Esophagus squamous epithelium (tissue), 5 donors: ENCODE results near the gene APBA2. TPM values are rescaled to one million over a fixed set of nuclear protein-coding genes. Genes with fewer than 3 reads are reported as not detected.

Experiments used
- DNase-seq: peaks from one replicate; lab custom pipeline; 2025; lab: John Stamatoyannopoulos, UW
- H3K27ac ChIP-seq, 4 donors: fragments of 200-600 bp; sonication (generic); one replicate each; pipeline ENCODE4 v1.5.1; 2016 to 2019; ENCODE audit warnings: mild to moderate bottlenecking in 1 of 4
- H3K27me3 ChIP-seq, 4 donors: fragments of 200-600 bp; sonication (generic); 1 replicate in 3 of 4; 2 replicates in 1 of 4; pipeline versions ENCODE4 v1.5.1 to v1.6.0; 2017 to 2021; ENCODE audit warnings: antibody characterized with exemption in 1 of 4
- H3K36me3 ChIP-seq, 3 donors: fragments of 200-600 bp; sonication (generic); one replicate each; pipeline ENCODE4 v1.5.1; 2016 to 2019
- H3K4me1 ChIP-seq, 3 donors: fragments of 200-600 bp; sonication (generic); one replicate each; pipeline ENCODE4 v1.5.1; 2017 to 2019
- H3K4me3 ChIP-seq, 4 donors: fragments of 200-600 bp; sonication (generic); 1 replicate in 3 of 4; 2 replicates in 1 of 4; pipeline ENCODE4 v1.5.1; 2016 to 2019; ENCODE audit warnings: mild to moderate bottlenecking in 2 of 4, moderate library complexity in 1 of 4
- H3K9me3 ChIP-seq, 3 donors: fragments of 200-600 bp; sonication (generic); one replicate each; pipeline ENCODE4 v1.5.1; 2016 to 2019
- POLR2A ChIP-seq, 4 donors: fragments of 450-650 bp; IDR thresholded peaks; one replicate each; pipeline ENCODE4 v1.6.1; 2017; ENCODE audit warnings: antibody characterized with exemption in 4 of 4, mild to moderate bottlenecking in 4 of 4, moderate library complexity in 3 of 4
- WGBS, 2 donors: methylation state at CpG; one replicate each; pipeline ENCODE4 v1.1.5; 2018; 5-methylcytosine and 5-hydroxymethylcytosine counted together
- intact Hi-C: fragments of 100-400 bp; cut with DNase I; formaldehyde crosslinking; loops from one replicate; pipeline ENCODE4 v1.15.0; 2022
- total RNA-seq, 4 donors: library from RNA; depleted of rRNA; stranded (reverse); fragments of >200 nt; gene quantifications; one replicate each; pipeline ENCODE4 v1.1.0, GENCODE V29; 2016
- TF ChIP-seq, protein P1 (sequence below), 6 experiments: fragments of 450-650 bp in 4 of 6; fragments of 200-600 bp in 2 of 6; sonication (generic) in 2 of 6; IDR thresholded peaks; one replicate each; pipeline ENCODE4 v1.5.1; 2016 to 2019; ENCODE audit warnings: antibody characterized with exemption in 6 of 6, mild to moderate bottlenecking in 4 of 6, moderate library complexity in 4 of 6
- donor health status: DM: yes; HTN: yes; CAD: no.

The APBA2 gene
- total RNA-seq, 4 donors from 2014 or later = 0.82 to 9.9 (median 1.6) TPM

DNA sequence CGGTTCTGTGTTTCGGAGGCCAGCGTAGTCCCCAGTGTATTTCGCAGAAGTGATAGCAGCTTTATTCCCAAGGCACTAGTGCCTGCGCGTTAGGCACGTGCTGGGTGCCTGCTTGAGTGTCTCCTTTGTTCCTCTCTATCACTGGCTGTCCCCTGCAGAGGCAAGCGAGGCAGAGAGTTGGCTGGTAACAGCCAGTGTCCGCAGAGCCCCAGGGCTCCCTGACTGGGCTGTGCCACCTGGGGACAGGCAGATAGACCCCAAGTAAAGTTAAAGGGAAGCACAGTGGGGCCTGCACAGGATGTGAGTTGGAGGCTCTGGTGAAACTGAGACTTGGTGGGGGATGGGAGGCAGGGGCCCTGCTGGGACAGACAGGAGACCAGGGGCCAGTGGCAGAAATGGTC, 50.7 kb downstream of the APBA2 start:
- no peaks in the 10 kb centered on the region for H3K27me3 ChIP-seq
- no peak overlapping the region for H3K4me3 ChIP-seq
- TF ChIP-seq POLR2A (IDR thresholded peaks at IDR 0.05) = no peak
- TF ChIP-seq, protein P1, sequence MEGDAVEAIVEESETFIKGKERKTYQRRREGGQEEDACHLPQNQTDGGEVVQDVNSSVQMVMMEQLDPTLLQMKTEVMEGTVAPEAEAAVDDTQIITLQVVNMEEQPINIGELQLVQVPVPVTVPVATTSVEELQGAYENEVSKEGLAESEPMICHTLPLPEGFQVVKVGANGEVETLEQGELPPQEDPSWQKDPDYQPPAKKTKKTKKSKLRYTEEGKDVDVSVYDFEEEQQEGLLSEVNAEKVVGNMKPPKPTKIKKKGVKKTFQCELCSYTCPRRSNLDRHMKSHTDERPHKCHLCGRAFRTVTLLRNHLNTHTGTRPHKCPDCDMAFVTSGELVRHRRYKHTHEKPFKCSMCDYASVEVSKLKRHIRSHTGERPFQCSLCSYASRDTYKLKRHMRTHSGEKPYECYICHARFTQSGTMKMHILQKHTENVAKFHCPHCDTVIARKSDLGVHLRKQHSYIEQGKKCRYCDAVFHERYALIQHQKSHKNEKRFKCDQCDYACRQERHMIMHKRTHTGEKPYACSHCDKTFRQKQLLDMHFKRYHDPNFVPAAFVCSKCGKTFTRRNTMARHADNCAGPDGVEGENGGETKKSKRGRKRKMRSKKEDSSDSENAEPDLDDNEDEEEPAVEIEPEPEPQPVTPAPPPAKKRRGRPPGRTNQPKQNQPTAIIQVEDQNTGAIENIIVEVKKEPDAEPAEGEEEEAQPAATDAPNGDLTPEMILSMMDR (IDR thresholded peaks at IDR 0.05) = no peak
- intact Hi-C loops = no loop called here
- H3K4me1 ChIP-seq = no peaks in the 10 kb centered on the region
- DNase-seq = no peak
- 80 to 90% methylated on average over 2 to 7 of the region's 9 CpGs for WGBS, 2 donors
- no peaks in the 10 kb centered on the region for H3K9me3 ChIP-seq
- no peak overlapping the region for H3K27ac ChIP-seq
- H3K36me3 ChIP-seq = no peaks in the 10 kb centered on the region

DNA sequence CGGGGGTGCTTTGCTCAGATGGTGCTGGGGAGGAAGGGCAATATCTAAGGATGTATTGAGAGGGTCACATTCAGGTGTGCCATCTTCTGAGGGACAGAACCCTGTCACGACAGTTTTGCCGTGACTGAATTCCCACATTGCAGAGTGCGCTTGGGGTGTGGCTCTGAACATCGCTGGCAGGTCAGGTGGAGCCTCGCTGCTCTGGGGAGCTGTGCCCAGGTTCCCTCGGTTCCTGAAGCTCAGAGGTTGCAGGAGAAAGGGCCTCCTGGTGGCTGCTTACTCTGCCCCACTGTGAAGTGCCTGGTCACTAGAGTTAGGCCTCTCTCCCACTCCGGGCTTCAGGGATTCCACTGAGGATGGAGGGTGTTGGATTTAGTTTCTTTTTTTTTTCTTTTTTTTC, 51.5 kb downstream of the APBA2 start:
- Histone ChIP-seq H3K27me3 (no peaks in the 10 kb centered on the region), H3K27ac (no peak overlapping the region), H3K36me3 (no peaks in the 10 kb centered on the region), H3K4me3 (no peak overlapping the region), H3K9me3 (no peaks in the 10 kb centered on the region), H3K4me1 (no peaks in the 10 kb centered on the region)
- no peak for DNase-seq
- 65 to 80% methylated on average over 5 of the region's 8 CpGs for WGBS, 2 donors
- intact Hi-C loops = no loop called here
- TF ChIP-seq, protein P1 (IDR thresholded peaks at IDR 0.05) = no peak
- TF ChIP-seq POLR2A (IDR thresholded peaks at IDR 0.05) = no peak

- Histone ChIP-seq H3K4me3 (no peak overlapping the region), H3K9me3 (no peaks in the 10 kb centered on the region), H3K27ac (no peak overlapping the region), H3K27me3 (no peaks in the 10 kb centered on the region), H3K4me1 (no peaks in the 10 kb centered on the region), H3K36me3 (no peaks in the 10 kb centered on the region)
- DNase-seq = no peak
- intact Hi-C loops = no loop called here
- 79 to 89% methylated on average over 10 of the region's 10 CpGs for WGBS, 2 donors
- no peak for TF ChIP-seq POLR2A (IDR thresholded peaks at IDR 0.05)
- TF ChIP-seq, protein P1 (IDR thresholded peaks at IDR 0.05) = no peak
These were observed 56.3 kb downstream of the APBA2 start for GRCh38 chr15:28942046-28942445.

GRCh38 chr15:28942571-28942970, 56.8 kb downstream of the APBA2 start:
- Histone ChIP-seq H3K36me3 (no peaks in the 10 kb centered on the region), H3K27ac (no peak overlapping the region), H3K9me3 (no peaks in the 10 kb centered on the region), H3K27me3 (no peaks in the 10 kb centered on the region), H3K4me3 (no peak overlapping the region), H3K4me1 (no peaks in the 10 kb centered on the region)
- intact Hi-C loops = no loop called here
- no peak for DNase-seq
- WGBS, 2 donors = 83 to 88% methylated on average over 4 to 10 of the region's 15 CpGs
- TF ChIP-seq POLR2A (IDR thresholded peaks at IDR 0.05) = no peak
- TF ChIP-seq, protein P1 (IDR thresholded peaks at IDR 0.05) = no peak

- H3K4me3 ChIP-seq = no peak overlapping the region
- no peak overlapping the region for H3K27ac ChIP-seq
- no peaks in the 10 kb centered on the region for H3K36me3 ChIP-seq
- DNase-seq = no peak
- TF ChIP-seq POLR2A (IDR thresholded peaks at IDR 0.05) = no peak
- TF ChIP-seq, protein P1 (IDR thresholded peaks at IDR 0.05) = no peak
- WGBS, 2 donors = 92 to 100% methylated on average over 1 to 2 of the region's 8 CpGs
- H3K4me1 ChIP-seq = no peaks in the 10 kb centered on the region
- intact Hi-C loops = no loop called here
- no peaks in the 10 kb centered on the region for H3K9me3 ChIP-seq
- H3K27me3 ChIP-seq = no peaks in the 10 kb centered on the region
These were observed 57.4 kb downstream of the APBA2 start for GRCh38 chr15:28943146-28943545.
